ENCODE data around the gene PLAC1.

Gene PLAC1

DNA sequence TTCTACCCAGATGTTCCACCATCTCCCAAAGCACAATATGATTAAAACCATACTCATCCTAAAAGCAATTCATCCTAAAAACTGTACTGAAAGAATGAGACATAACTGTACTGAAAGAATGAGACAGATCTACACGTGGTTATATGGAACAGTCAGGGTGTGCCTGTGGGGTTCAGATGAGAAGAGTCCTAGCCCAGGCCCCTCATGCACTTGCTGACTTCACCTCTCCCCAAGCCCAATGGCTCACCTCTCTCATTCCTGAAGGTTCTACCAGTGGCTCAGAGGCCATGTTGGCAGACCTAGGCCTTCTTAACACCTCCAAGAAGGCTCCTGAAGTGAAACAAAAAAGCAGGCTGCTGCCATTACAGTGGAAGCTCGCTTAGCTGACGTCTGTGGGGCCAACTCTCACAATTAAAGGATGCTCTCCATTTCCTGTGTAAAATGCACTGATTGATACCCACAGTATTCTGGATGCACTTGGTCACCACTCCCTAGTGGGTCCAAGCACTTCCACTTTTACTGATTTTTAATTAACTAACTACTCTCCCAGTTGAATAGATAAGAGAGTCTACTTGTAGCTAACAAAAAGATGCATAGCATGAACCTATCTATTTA, 3.8 kb downstream of the PLAC1 start:
- no peaks in the 10 kb centered on the region for H3K9me3 ChIP-seq (ENCODE audit: insufficient read depth, low read length)
- H3K27ac ChIP-seq (ENCODE audit: low read length), result peak overlapping the region; percentile 42; the same call in 1 of the 2 replicates
- peak overlapping the region; percentile 57 for H3K4me2 ChIP-seq (ENCODE audit: low read length)
- no peaks in the 10 kb centered on the region for H3K36me3 ChIP-seq (replicated peaks; ENCODE audit: low read depth, low read length)
- no peak for TF ChIP-seq EZH2phosphoT487 (IDR thresholded peaks at IDR 0.05; ENCODE audit: low read depth)
- no peak for TF ChIP-seq CTCF (IDR thresholded peaks at IDR 0.05; ENCODE audit: low read depth, low read length)
- H3K4me3 ChIP-seq (ENCODE audit: low read length), result no peak overlapping the region
- H3K4me1 ChIP-seq (ENCODE audit: low read length), result peaks cover 21% of the 10 kb centered on the region
- no peaks in the 10 kb centered on the region for H4K20me1 ChIP-seq (ENCODE audit: insufficient read depth, low read length)
- H3K9ac ChIP-seq (ENCODE audit: low read length), result no peak overlapping the region; the same call in 1 of the 2 replicates
- H3K27me3 ChIP-seq (ENCODE audit: low read depth, low read length), result no peaks in the 10 kb centered on the region
- no peaks in the 10 kb centered on the region for H3K79me2 ChIP-seq (ENCODE audit: low read length)
- peak overlapping the region; percentile 62 for H2AFZ ChIP-seq (ENCODE audit: low read depth, low read length)

DNA sequence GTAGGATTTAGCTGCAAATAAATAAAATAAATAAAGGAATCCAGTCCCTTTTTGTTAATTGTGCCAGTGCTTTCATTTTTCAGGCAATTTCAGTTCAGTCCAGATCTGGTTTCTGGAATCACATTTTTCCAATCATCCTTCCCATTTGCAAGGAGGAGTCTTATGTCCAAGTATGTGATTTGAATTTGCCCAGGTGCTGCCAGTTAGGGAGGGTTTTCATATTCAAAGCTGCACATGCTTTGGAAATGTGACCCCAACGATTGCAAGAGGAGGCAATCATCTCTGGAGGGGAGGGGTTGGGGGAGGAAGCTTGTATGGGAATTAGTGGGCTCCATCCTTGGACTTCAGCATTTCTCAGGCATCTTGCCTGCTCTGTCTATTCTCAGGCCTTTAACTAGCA, 4.4 kb downstream of the PLAC1 start:
- Histone ChIP-seq H4K20me1 (ENCODE audit: insufficient read depth, low read length) (no peaks in the 10 kb centered on the region), H3K4me2 (ENCODE audit: low read length) (peak overlapping the region; percentile 57), H3K27ac (ENCODE audit: low read length) (peak overlapping the region; percentile 42; the same call in 1 of the 2 replicates), H3K27me3 (ENCODE audit: low read depth, low read length) (no peaks in the 10 kb centered on the region), H3K9me3 (ENCODE audit: insufficient read depth, low read length) (no peaks in the 10 kb centered on the region), H3K79me2 (ENCODE audit: low read length) (no peaks in the 10 kb centered on the region), H3K4me1 (ENCODE audit: low read length) (peaks cover 21% of the 10 kb centered on the region), H3K9ac (ENCODE audit: low read length) (no peak overlapping the region), H2AFZ (ENCODE audit: low read depth, low read length) (peak overlapping the region; percentile 62; the same call in 1 of the 2 replicates), H3K4me3 (ENCODE audit: low read length) (no peak overlapping the region), H3K36me3 (replicated peaks; ENCODE audit: low read depth, low read length) (no peaks in the 10 kb centered on the region)
- TF ChIP-seq EZH2phosphoT487 (IDR thresholded peaks at IDR 0.05; ENCODE audit: low read depth), result no peak
- no peak for TF ChIP-seq CTCF (IDR thresholded peaks at IDR 0.05; ENCODE audit: low read depth, low read length)

DNA sequence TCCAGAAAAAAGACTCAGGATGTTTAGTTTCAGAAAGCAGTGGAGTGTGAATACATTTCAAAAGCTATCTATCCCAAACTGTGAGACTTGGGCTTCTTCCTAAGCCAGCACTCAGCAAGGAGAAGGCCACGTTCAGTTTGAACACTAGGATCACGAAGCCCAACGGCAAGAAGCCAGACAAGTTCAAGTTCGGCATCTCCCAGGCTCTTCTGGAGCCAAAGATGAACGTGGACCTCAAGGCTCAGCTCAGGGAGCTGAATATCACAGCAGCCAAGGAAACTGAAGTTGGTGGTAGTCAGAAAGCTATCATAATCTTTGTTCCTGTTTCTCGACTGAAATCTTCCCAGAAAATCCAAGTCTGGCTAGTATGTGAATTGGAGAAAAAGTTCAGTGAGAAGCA, 7.6 kb downstream of the PLAC1 start:
- no peak for TF ChIP-seq CTCF (IDR thresholded peaks at IDR 0.05; ENCODE audit: low read depth, low read length)
- no peak for TF ChIP-seq EZH2phosphoT487 (IDR thresholded peaks at IDR 0.05; ENCODE audit: low read depth)
- H3K9ac ChIP-seq (ENCODE audit: low read length), result no peak overlapping the region
- H3K79me2 ChIP-seq (ENCODE audit: low read length), result no peaks in the 10 kb centered on the region
- no peaks in the 10 kb centered on the region for H4K20me1 ChIP-seq (ENCODE audit: insufficient read depth, low read length)
- no peak overlapping the region for H2AFZ ChIP-seq (ENCODE audit: low read depth, low read length)
- no peak overlapping the region for H3K27ac ChIP-seq (ENCODE audit: low read length)
- H3K36me3 ChIP-seq (replicated peaks; ENCODE audit: low read depth, low read length), result no peaks in the 10 kb centered on the region
- H3K4me1 ChIP-seq (ENCODE audit: low read length), result peaks cover 21% of the 10 kb centered on the region
- no peak overlapping the region for H3K4me2 ChIP-seq (ENCODE audit: low read length)
- no peaks in the 10 kb centered on the region for H3K27me3 ChIP-seq (ENCODE audit: low read depth, low read length)
- H3K9me3 ChIP-seq (ENCODE audit: insufficient read depth, low read length), result no peaks in the 10 kb centered on the region
- H3K4me3 ChIP-seq (ENCODE audit: low read length), result no peak overlapping the region

GRCh38 chrX:134649770-134650169, 8.5 kb downstream of the PLAC1 start:
- no peaks in the 10 kb centered on the region for H3K79me2 ChIP-seq (ENCODE audit: low read length)

More at GRCh38 chrX:134649770-134650169, 8.5 kb downstream of the PLAC1 start:
- Histone ChIP-seq H2AFZ (ENCODE audit: low read depth, low read length) (no peak overlapping the region), H3K4me1 (ENCODE audit: low read length) (peaks cover 16% of the 10 kb centered on the region), H3K9me3 (ENCODE audit: insufficient read depth, low read length) (no peaks in the 10 kb centered on the region), H3K27ac (ENCODE audit: low read length) (no peak overlapping the region), H4K20me1 (ENCODE audit: insufficient read depth, low read length) (no peaks in the 10 kb centered on the region), H3K36me3 (replicated peaks; ENCODE audit: low read depth, low read length) (no peaks in the 10 kb centered on the region), H3K9ac (ENCODE audit: low read length) (no peak overlapping the region), H3K4me3 (ENCODE audit: low read length) (no peak overlapping the region), H3K4me2 (ENCODE audit: low read length) (no peak overlapping the region), H3K27me3 (ENCODE audit: low read depth, low read length) (no peaks in the 10 kb centered on the region)
- TF ChIP-seq EZH2phosphoT487 (IDR thresholded peaks at IDR 0.05; ENCODE audit: low read depth) (no peak), CTCF (IDR thresholded peaks at IDR 0.05; ENCODE audit: low read depth, low read length) (no peak)

Measured in OCI-LY3 (cell line).